K562 (cell line): ENCODE measurements around the gene RPE. TPM values are rescaled to one million over a fixed set of nuclear protein-coding genes. Genes with fewer than 3 reads are reported as not detected.

Source experiments
- BDP1 ChIP-seq: IDR thresholded peaks from 3 replicates; pipeline ENCODE4 v1.6.1; 2011; ENCODE audit not compliant: insufficient read length, insufficient read depth
- BHLHE40 ChIP-seq: IDR thresholded peaks from 2 replicates; pipeline ENCODE4 v1.6.1; 2011; ENCODE audit warnings: low read length, improper control_type of control experiment
- BRCA1 ChIP-seq, 2 experiments: fragments of 450-650 bp in 1 of 2; sonication (generic) in 1 of 2; formaldehyde crosslinking in 1 of 2; IDR thresholded peaks; 2 replicates each; pipeline versions ENCODE4 v1.5.0 to v1.6.1; 2017 to 2020; ENCODE audit warnings: mild to moderate bottlenecking in 1 of 2, missing genetic modification reagents in 1 of 2
- EP400 ChIP-seq: fragments of 450-650 bp; IDR thresholded peaks from 2 replicates; pipeline ENCODE4 v1.6.1; 2017; ENCODE audit warnings: antibody characterized with exemption, mild to moderate bottlenecking, moderate library complexity
- HEY1 ChIP-seq: fragments of 250-450 bp; sonication (Bioruptor Pico); IDR thresholded peaks from 2 replicates; pipeline ENCODE4 v1.5.0; 2020; ENCODE audit warnings: mild to moderate bottlenecking, moderate library complexity, borderline replicate concordance
- MTA1 ChIP-seq: fragments of 450-650 bp; IDR thresholded peaks from 2 replicates; pipeline ENCODE4 v1.6.1; 2017; ENCODE audit warnings: borderline replicate concordance
- RBM25 ChIP-seq: fragments of 200-400 bp; formaldehyde crosslinking; IDR thresholded peaks from 2 replicates; pipeline ENCODE4 v1.6.1; 2018; ENCODE audit warnings: low read length, low read depth, moderate library complexity; ENCODE audit not compliant: severe bottlenecking
- SUPT5H ChIP-seq: fragments of 450-650 bp; IDR thresholded peaks from 2 replicates; pipeline ENCODE4 v1.6.1; 2016
- TEAD1 ChIP-seq, 2 experiments: fragments of 450-650 bp in 1 of 2; sonication (generic) in 1 of 2; formaldehyde crosslinking; IDR thresholded peaks; 2 replicates each; pipeline versions ENCODE4 v1.4.0 to v1.8.0; 2020 to 2022; ENCODE audit warnings: mild to moderate bottlenecking in 2 of 2, missing genetic modification reagents in 1 of 2
- ZNF134 ChIP-seq: fragments of 250-450 bp; sonication (Bioruptor Pico); conservative IDR thresholded peaks from 2 replicates; pipeline ENCODE4 v1.4.0; 2020
- ZNF175 ChIP-seq: fragments of 200-800 bp; sonication (Bioruptor generic); IDR thresholded peaks from 2 replicates; pipeline ENCODE4 v1.6.1; 2016; ENCODE audit warnings: low read depth, mild to moderate bottlenecking, missing genetic modification characterization, missing compliant biosample characterization
- ZNF224 ChIP-seq: sonication (generic); formaldehyde crosslinking; IDR thresholded peaks from 2 replicates; pipeline ENCODE4 v1.8.0; 2022; ENCODE audit warnings: mild to moderate bottlenecking, missing genetic modification reagents
- ZNF239 ChIP-seq: fragments of 250-450 bp; sonication (Bioruptor Pico); IDR thresholded peaks from 2 replicates; pipeline ENCODE4 v1.4.0; 2020; ENCODE audit warnings: mild to moderate bottlenecking
- polyA plus RNA-seq, 8 experiments: library from polyadenylated mRNA; depleted of rRNA in 4 of 8; stranded (reverse) in 5 of 8; unstranded in 3 of 8; fragments of >200 nt; fragmentation: Nextera tagmentation in 2 of 8; fragmentation: Illumina TruSeq in 1 of 8; extraction: Ambion mirVana in 2 of 8; extraction: Trizol in 1 of 8; gene quantifications; 2 replicates each; pipeline versions ENCODE4 v1.2.1 to v1.2.3, GENCODE V29; 2011 to 2014; ENCODE audit warnings: inconsistent platforms in 1 of 8, missing spikeins in 1 of 8
- total RNA-seq, 7 experiments: library from RNA; depleted of rRNA in 6 of 7; stranded (reverse); fragments of >200 nt in 6 of 7; fragmentation: Illumina TruSeq in 2 of 7; extraction: Trizol in 2 of 7; gene quantifications; 2 replicates each; pipeline versions ENCODE4 v1.2.1 to v1.2.3, GENCODE V29; 2011 to 2021; ENCODE audit warnings: low replicate concordance in 1 of 7
- TF ChIP-seq, protein P1 (sequence below): fragments of 250-450 bp; sonication (Bioruptor Pico); IDR thresholded peaks from 2 replicates; pipeline ENCODE4 v1.4.0; 2020; ENCODE audit warnings: mild to moderate bottlenecking
- TF ChIP-seq, protein P2 (sequence below): fragments of 450-650 bp; formaldehyde crosslinking; IDR thresholded peaks from 2 replicates; pipeline ENCODE4 v1.4.0; 2020; ENCODE audit warnings: mild to moderate bottlenecking, moderate library complexity
- TF ChIP-seq, protein P3 (sequence below): IDR thresholded peaks from 2 replicates; pipeline ENCODE4 v1.6.1; 2011; ENCODE audit warnings: borderline replicate concordance, low read depth, mild to moderate bottlenecking, moderate library complexity, low read length; ENCODE audit not compliant: insufficient read depth, poor library complexity, severe bottlenecking
- TF ChIP-seq, protein P4 (sequence below): fragments of 150-350 bp; IDR thresholded peaks from 2 replicates; pipeline ENCODE4 v1.6.1; 2014; ENCODE audit warnings: low read depth, mild to moderate bottlenecking, low read length, borderline replicate concordance

The RPE gene
- total and polyA plus RNA-seq, 9 of the 15 experiments (the other 6 are each of a cell fraction or from before 2014, with no cell fraction given): 33.5 to 65.3 (median 50.4) TPM

- TF ChIP-seq HEY1 (CRISPR knock-in tag) (no peak), ZNF239 (CRISPR knock-in tag) (no peak), TEAD1 (CRISPR knock-in tag; IDR thresholded peaks at IDR 0.05) (no peak), BDP1 (no peak), ZNF134 (CRISPR knock-in tag) (no peak), ZNF224 (no peak), SUPT5H (peak; percentile 77), MTA1 (no peak), RBM25 (no peak), BRCA1 (IDR thresholded peaks at IDR 0.05) (no peak), BRCA1 (CRISPR knock-in tag; IDR thresholded peaks at IDR 0.05) (no peak), EP400 (peak; percentile 81), BHLHE40 (no peak), ZNF175 (no peak)
- TF ChIP-seq, protein P1, sequence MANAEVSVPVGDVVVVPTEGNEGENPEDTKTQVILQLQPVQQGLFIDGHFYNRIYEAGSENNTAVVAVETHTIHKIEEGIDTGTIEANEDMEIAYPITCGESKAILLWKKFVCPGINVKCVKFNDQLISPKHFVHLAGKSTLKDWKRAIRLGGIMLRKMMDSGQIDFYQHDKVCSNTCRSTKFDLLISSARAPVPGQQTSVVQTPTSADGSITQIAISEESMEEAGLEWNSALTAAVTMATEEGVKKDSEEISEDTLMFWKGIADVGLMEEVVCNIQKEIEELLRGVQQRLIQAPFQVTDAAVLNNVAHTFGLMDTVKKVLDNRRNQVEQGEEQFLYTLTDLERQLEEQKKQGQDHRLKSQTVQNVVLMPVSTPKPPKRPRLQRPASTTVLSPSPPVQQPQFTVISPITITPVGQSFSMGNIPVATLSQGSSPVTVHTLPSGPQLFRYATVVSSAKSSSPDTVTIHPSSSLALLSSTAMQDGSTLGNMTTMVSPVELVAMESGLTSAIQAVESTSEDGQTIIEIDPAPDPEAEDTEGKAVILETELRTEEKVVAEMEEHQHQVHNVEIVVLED: no peak
- TF ChIP-seq, protein P2, sequence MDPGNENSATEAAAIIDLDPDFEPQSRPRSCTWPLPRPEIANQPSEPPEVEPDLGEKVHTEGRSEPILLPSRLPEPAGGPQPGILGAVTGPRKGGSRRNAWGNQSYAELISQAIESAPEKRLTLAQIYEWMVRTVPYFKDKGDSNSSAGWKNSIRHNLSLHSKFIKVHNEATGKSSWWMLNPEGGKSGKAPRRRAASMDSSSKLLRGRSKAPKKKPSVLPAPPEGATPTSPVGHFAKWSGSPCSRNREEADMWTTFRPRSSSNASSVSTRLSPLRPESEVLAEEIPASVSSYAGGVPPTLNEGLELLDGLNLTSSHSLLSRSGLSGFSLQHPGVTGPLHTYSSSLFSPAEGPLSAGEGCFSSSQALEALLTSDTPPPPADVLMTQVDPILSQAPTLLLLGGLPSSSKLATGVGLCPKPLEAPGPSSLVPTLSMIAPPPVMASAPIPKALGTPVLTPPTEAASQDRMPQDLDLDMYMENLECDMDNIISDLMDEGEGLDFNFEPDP: no peak
- TF ChIP-seq, protein P3, sequence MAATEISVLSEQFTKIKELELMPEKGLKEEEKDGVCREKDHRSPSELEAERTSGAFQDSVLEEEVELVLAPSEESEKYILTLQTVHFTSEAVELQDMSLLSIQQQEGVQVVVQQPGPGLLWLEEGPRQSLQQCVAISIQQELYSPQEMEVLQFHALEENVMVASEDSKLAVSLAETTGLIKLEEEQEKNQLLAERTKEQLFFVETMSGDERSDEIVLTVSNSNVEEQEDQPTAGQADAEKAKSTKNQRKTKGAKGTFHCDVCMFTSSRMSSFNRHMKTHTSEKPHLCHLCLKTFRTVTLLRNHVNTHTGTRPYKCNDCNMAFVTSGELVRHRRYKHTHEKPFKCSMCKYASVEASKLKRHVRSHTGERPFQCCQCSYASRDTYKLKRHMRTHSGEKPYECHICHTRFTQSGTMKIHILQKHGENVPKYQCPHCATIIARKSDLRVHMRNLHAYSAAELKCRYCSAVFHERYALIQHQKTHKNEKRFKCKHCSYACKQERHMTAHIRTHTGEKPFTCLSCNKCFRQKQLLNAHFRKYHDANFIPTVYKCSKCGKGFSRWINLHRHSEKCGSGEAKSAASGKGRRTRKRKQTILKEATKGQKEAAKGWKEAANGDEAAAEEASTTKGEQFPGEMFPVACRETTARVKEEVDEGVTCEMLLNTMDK: no peak
- TF ChIP-seq, protein P4, sequence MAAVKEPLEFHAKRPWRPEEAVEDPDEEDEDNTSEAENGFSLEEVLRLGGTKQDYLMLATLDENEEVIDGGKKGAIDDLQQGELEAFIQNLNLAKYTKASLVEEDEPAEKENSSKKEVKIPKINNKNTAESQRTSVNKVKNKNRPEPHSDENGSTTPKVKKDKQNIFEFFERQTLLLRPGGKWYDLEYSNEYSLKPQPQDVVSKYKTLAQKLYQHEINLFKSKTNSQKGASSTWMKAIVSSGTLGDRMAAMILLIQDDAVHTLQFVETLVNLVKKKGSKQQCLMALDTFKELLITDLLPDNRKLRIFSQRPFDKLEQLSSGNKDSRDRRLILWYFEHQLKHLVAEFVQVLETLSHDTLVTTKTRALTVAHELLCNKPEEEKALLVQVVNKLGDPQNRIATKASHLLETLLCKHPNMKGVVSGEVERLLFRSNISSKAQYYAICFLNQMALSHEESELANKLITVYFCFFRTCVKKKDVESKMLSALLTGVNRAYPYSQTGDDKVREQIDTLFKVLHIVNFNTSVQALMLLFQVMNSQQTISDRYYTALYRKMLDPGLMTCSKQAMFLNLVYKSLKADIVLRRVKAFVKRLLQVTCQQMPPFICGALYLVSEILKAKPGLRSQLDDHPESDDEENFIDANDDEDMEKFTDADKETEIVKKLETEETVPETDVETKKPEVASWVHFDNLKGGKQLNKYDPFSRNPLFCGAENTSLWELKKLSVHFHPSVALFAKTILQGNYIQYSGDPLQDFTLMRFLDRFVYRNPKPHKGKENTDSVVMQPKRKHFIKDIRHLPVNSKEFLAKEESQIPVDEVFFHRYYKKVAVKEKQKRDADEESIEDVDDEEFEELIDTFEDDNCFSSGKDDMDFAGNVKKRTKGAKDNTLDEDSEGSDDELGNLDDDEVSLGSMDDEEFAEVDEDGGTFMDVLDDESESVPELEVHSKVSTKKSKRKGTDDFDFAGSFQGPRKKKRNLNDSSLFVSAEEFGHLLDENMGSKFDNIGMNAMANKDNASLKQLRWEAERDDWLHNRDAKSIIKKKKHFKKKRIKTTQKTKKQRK: no peak
Measured at GRCh38 chr2:210002158-210003157, at the start of gene RPE (continued).
